Gastrocnemius medialis (tissue), 4 donors: ENCODE measurements around the gene ADGRG1. TPM values are rescaled to one million over a fixed set of nuclear protein-coding genes. Genes with fewer than 3 reads are reported as not detected.
"Not testable (repeated sequence)": the region's sequence is repeated elsewhere in the genome, so short reads cannot be mapped to it uniquely, and the experiment has no call there.

ENCODE experiments used
- ATAC-seq, 2 donors: fragments of 150-250 bp; one replicate each; pipeline ENCODE4 v1.9.1; 2016
- DNase-seq, 2 donors: peaks; one replicate each; pipeline ENCODE4 v3.0.0-alpha.2; 2019
- H3K27ac ChIP-seq, 4 donors: fragments of 200-600 bp; sonication (generic); 1 replicate in 1 of 4; 2 replicates in 3 of 4; pipeline ENCODE4 v1.5.1; 2016 to 2018; ENCODE audit warnings: mild to moderate bottlenecking in 2 of 4, moderate library complexity in 1 of 4
- H3K27me3 ChIP-seq, 3 donors: fragments of 200-600 bp; sonication (generic) in 2 of 3; 1 replicate in 1 of 3; 2 replicates in 2 of 3; pipeline versions ENCODE4 v1.5.1 to v1.6.0; 2016 to 2019; ENCODE audit warnings: mild to moderate bottlenecking in 1 of 3, moderate library complexity in 1 of 3
- H3K36me3 ChIP-seq, 2 donors: fragments of 200-600 bp; sonication (generic) in 1 of 2; one replicate each; pipeline ENCODE4 v1.5.1; 2017 to 2018
- H3K4me1 ChIP-seq, 2 donors: fragments of 200-600 bp; sonication (generic) in 1 of 2; one replicate each; pipeline ENCODE4 v1.5.1; 2016 to 2017; ENCODE audit warnings: mild to moderate bottlenecking in 2 of 2
- H3K4me3 ChIP-seq, 4 donors: fragments of 200-600 bp; sonication (generic) in 3 of 4; 1 replicate in 1 of 4; 2 replicates in 3 of 4; pipeline ENCODE4 v1.5.1; 2016 to 2019; ENCODE audit warnings: mild to moderate bottlenecking in 2 of 4
- H3K9me3 ChIP-seq, 3 donors: fragments of 200-600 bp; sonication (generic) in 2 of 3; 1 replicate in 1 of 3; 2 replicates in 2 of 3; pipeline ENCODE4 v1.5.1; 2016 to 2019
- POLR2A ChIP-seq, 2 donors: fragments of 450-650 bp; IDR thresholded peaks; one replicate each; pipeline ENCODE4 v1.6.1; 2017; ENCODE audit warnings: antibody characterized with exemption in 2 of 2, mild to moderate bottlenecking in 2 of 2, moderate library complexity in 2 of 2
- in situ Hi-C, 4 donors: fragments of 200-750 bp; cut with MboI; loops; one replicate each; pipeline versions ENCODE4 v1.15.0 to v1.8.0; 2017; ENCODE audit warnings: low sequenced_read_pairs in 4 of 4
- intact Hi-C: fragments of 100-400 bp; cut with DNase I; formaldehyde crosslinking; loops from one replicate; pipeline ENCODE4 v1.15.1; 2023; ENCODE audit warnings: low total_unique reads
- total RNA-seq, 4 donors: library from RNA; depleted of rRNA; stranded (reverse); fragments of >200 nt; gene quantifications; one replicate each; pipeline versions ENCODE4 v1.1.0 to v1.2.3, GENCODE V29; 2016
- TF ChIP-seq, protein P1 (sequence below), 5 experiments: fragments of 450-650 bp in 3 of 5; fragments of 200-600 bp in 2 of 5; sonication (generic) in 2 of 5; IDR thresholded peaks in 4 of 5; conservative IDR thresholded peaks in 1 of 5; 1 replicate in 4 of 5; 2 replicates in 1 of 5; pipeline ENCODE4 v1.5.1; 2016 to 2019; ENCODE audit warnings: antibody characterized with exemption in 5 of 5, mild to moderate bottlenecking in 3 of 5, moderate library complexity in 3 of 5

Gene ADGRG1
- total RNA-seq, 4 donors from 2014 or later, result 9.8 to 14.6 (median 13.3) TPM

GRCh38 chr16:57592591-57593003 is 35.8 kb upstream of the ADGRG1 start:
- intact Hi-C loops, result loop anchor here (10.0 kb wide), 1 partner anchor 412 kb away; the partner anchor contains the start of genes USB1 and ZNF319
- Histone ChIP-seq H3K4me3 (no peak overlapping the region), H3K27me3 (peaks cover 0 to 2% (median 0%) of the 10 kb centered on the region in 3 donors), H3K36me3 (no peaks in the 10 kb centered on the region), H3K9me3 (no peaks in the 10 kb centered on the region), H3K4me1 (no peaks in the 10 kb centered on the region), H3K27ac (no peak overlapping the region)
- DNase-seq (no peak), ATAC-seq (no peak)
- no peak for TF ChIP-seq POLR2A (IDR thresholded peaks at IDR 0.05)
- TF ChIP-seq, protein P1, sequence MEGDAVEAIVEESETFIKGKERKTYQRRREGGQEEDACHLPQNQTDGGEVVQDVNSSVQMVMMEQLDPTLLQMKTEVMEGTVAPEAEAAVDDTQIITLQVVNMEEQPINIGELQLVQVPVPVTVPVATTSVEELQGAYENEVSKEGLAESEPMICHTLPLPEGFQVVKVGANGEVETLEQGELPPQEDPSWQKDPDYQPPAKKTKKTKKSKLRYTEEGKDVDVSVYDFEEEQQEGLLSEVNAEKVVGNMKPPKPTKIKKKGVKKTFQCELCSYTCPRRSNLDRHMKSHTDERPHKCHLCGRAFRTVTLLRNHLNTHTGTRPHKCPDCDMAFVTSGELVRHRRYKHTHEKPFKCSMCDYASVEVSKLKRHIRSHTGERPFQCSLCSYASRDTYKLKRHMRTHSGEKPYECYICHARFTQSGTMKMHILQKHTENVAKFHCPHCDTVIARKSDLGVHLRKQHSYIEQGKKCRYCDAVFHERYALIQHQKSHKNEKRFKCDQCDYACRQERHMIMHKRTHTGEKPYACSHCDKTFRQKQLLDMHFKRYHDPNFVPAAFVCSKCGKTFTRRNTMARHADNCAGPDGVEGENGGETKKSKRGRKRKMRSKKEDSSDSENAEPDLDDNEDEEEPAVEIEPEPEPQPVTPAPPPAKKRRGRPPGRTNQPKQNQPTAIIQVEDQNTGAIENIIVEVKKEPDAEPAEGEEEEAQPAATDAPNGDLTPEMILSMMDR (IDR thresholded peaks at IDR 0.05 in 4 of 5, conservative IDR thresholded peaks at IDR 0.05 in 1 of 5), result no peak
- in situ Hi-C loops, result loop anchor here in 1 of 4 donors (25.0 kb wide), 1 partner anchor 270 kb away; no protein-coding TSS in a partner anchor

DNA sequence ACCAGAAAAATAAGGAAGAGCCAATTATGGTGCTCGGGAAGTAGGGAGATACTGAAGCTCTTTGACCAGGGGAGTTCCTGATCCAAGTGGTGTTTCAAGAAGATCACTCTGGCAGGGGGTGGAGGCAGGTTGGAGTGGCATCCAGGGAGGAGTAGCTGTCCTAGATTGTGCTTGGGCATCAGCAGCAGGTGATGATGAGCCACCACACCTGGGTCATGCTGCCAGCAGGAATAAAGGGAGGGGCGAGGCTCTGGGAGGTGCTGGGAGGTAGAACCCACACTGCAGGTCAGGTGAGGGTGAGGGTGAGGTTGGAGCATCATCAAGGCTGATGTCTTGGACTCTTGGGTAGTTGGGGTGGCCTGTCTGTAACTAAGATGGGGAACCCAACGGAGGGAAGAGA is 35.4 kb upstream of the ADGRG1 start:
- Histone ChIP-seq H3K27ac (no peak overlapping the region), H3K4me1 (no peaks in the 10 kb centered on the region), H3K36me3 (no peaks in the 10 kb centered on the region), H3K27me3 (peaks cover 0 to 2% (median 0%) of the 10 kb centered on the region in 3 donors), H3K9me3 (no peaks in the 10 kb centered on the region), H3K4me3 (no peak overlapping the region)
- no peak for TF ChIP-seq POLR2A (IDR thresholded peaks at IDR 0.05)
- TF ChIP-seq, protein P1 (IDR thresholded peaks at IDR 0.05 in 4 of 5, conservative IDR thresholded peaks at IDR 0.05 in 1 of 5), result no peak
- DNase-seq, result no peak
- no peak for ATAC-seq
- in situ Hi-C loops (loop anchor here in 1 of 4 donors (25.0 kb wide), 1 partner anchor 269 kb away; no protein-coding TSS in a partner anchor), intact Hi-C loops (loop anchor here (10.0 kb wide), 1 partner anchor 412 kb away; the partner anchor contains the start of genes USB1 and ZNF319)

DNA sequence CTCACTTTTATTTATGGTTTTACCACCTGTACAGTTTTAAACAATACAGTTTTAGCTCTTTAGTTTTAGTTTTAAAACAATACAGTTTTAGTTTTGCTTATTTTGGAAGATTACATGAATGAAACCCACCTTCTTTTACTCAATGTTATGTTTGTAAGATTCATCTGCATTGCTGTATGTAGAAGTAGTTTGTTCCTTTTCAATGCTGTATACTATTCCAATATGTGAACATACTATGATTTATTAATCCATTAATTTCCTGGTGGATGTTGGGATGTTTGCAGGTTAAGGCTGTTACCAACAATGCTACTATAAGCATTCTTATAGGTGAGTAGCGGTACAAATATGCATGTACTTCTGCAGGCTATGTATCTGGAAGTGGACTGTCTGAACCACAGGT is 34.4 kb upstream of the ADGRG1 start:
- Histone ChIP-seq H3K27ac (no peak overlapping the region), H3K36me3 (no peaks in the 10 kb centered on the region), H3K4me1 (no peaks in the 10 kb centered on the region), H3K4me3 (no peak overlapping the region), H3K9me3 (no peaks in the 10 kb centered on the region), H3K27me3 (no peaks in the 10 kb centered on the region)
- intact Hi-C loops, result loop anchor here (10.0 kb wide), 1 partner anchor 411 kb away; the partner anchor contains the start of genes USB1 and ZNF319
- no peak for ATAC-seq
- DNase-seq, result no peak
- in situ Hi-C loops, result loop anchor here in 1 of 4 donors (25.0 kb wide), 1 partner anchor 268 kb away; no protein-coding TSS in a partner anchor
- TF ChIP-seq, protein P1 (IDR thresholded peaks at IDR 0.05 in 4 of 5, conservative IDR thresholded peaks at IDR 0.05 in 1 of 5), result no peak
- TF ChIP-seq POLR2A (IDR thresholded peaks at IDR 0.05), result no peak

DNA sequence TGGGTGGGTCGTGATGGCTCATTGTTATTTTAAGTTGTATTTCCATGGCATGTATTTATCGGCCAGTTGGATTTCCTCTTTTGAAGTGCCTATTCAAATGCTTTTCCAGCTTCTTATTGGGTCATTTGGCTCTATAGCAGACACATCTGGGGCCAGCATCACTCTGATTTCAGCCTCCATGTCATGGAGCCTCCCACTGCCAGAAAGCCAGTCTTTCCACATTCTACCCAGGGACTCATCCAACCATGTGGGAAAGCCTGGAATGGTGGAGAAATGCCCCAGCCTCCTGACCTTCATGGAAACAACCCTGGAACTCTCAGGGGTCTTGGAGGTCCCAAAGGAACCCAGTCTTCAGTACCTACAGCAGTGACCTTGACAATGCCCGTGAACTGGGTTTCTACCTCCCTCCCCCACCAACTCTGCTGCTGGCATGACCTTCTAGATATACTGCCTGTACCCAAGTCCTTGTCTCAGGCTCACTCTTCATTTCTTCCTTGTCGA is 33.8 kb upstream of the ADGRG1 start:
- intact Hi-C loops (loop anchor here (10.0 kb wide), 1 partner anchor 410 kb away; the partner anchor contains the start of genes USB1 and ZNF319), in situ Hi-C loops (loop anchor here in 1 of 4 donors (25.0 kb wide), 1 partner anchor 268 kb away; no protein-coding TSS in a partner anchor)
- Histone ChIP-seq H3K27me3 (no peaks in the 10 kb centered on the region), H3K4me3 (no peak overlapping the region), H3K27ac (no peak overlapping the region), H3K36me3 (no peaks in the 10 kb centered on the region), H3K4me1 (no peaks in the 10 kb centered on the region), H3K9me3 (no peaks in the 10 kb centered on the region)
- ATAC-seq (no peak), DNase-seq (no peak)
- no peak for TF ChIP-seq POLR2A (IDR thresholded peaks at IDR 0.05)
- TF ChIP-seq, protein P1 (IDR thresholded peaks at IDR 0.05 in 4 of 5, conservative IDR thresholded peaks at IDR 0.05 in 1 of 5), result no peak

GRCh38 chr16:57596234-57596633 is 32.2 kb upstream of the ADGRG1 start:
- not testable (repeated sequence) for H3K36me3 ChIP-seq, H3K9me3 ChIP-seq, H3K27ac ChIP-seq, H3K4me3 ChIP-seq, H3K4me1 ChIP-seq, DNase-seq, H3K27me3 ChIP-seq, ATAC-seq
- in situ Hi-C loops, result loop anchor here in 1 of 4 donors (25.0 kb wide), 1 partner anchor 266 kb away; no protein-coding TSS in a partner anchor
- intact Hi-C loops, result loop anchor here (10.0 kb wide), 1 partner anchor 409 kb away; the partner anchor contains the start of genes USB1 and ZNF319
